22Rv1 (cell line): ENCODE data around the gene SELENOW.

Experiments
- ZFX ChIP-seq: fragments of 450-650 bp; IDR thresholded peaks from 2 replicates; pipeline ENCODE4 v1.6.1; 2017; ENCODE audit warnings: antibody characterized with exemption, borderline replicate concordance
- TF ChIP-seq, protein P1 (sequence below): fragments of 450-650 bp; IDR thresholded peaks from 2 replicates; pipeline ENCODE4 v1.5.1; 2017; ENCODE audit warnings: mild to moderate bottlenecking

DNA sequence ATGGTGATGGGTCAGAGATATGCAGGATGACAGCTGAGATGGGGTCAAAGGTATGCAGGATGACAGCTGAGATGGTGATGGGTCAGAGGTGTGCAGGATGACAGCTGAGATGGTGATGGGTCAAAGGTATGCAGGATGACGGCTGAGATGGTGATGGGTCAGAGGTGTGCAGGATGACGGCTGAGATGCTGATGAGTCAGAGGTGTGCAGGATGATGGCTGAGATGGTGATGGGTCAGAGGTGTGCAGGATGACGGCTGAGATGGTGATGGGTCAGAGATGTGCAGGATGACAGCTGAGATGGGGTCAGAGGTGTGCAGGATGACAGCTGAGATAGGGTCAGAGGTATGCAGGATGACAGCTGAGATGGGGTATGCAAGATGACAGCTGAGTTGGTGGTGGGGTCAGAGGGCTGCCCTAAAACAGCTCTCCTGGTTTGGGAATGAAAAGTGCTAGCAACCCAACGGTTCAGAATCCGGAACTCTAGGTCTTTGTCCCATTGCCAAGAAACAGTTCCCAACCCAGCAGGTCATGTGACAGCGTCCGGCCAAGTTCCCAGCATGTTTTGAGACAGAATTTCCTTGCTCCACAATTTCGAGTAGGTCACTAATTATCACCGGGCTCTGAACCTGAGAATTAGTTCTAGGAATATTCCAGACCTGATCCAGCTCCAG is 3.2 kb downstream of the SELENOW start:
- TF ChIP-seq, protein P1, sequence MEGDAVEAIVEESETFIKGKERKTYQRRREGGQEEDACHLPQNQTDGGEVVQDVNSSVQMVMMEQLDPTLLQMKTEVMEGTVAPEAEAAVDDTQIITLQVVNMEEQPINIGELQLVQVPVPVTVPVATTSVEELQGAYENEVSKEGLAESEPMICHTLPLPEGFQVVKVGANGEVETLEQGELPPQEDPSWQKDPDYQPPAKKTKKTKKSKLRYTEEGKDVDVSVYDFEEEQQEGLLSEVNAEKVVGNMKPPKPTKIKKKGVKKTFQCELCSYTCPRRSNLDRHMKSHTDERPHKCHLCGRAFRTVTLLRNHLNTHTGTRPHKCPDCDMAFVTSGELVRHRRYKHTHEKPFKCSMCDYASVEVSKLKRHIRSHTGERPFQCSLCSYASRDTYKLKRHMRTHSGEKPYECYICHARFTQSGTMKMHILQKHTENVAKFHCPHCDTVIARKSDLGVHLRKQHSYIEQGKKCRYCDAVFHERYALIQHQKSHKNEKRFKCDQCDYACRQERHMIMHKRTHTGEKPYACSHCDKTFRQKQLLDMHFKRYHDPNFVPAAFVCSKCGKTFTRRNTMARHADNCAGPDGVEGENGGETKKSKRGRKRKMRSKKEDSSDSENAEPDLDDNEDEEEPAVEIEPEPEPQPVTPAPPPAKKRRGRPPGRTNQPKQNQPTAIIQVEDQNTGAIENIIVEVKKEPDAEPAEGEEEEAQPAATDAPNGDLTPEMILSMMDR, result no peak
- no peak for TF ChIP-seq ZFX
